Measurements from ENCODE around the gene UTP4. TPM values are rescaled to one million over a fixed set of nuclear protein-coding genes. Genes with fewer than 3 reads are reported as not detected.

The UTP4 gene
- total RNA-seq, 2 experiments from 2014 or later = 21.1 to 67.3 TPM

GRCh38 chr16:69084289-69084688, 48.2 kb upstream of the UTP4 start:
- Histone ChIP-seq H3K9me2 (ENCODE audit: insufficient read depth, low read length) (no peaks in the 10 kb centered on the region), H3K4me1 (ENCODE audit: insufficient read depth, low read length, poor library complexity, severe bottlenecking) (no peaks in the 10 kb centered on the region), H2AFZ (ENCODE audit: low read length) (no peak overlapping the region), H3K9me3 (ENCODE audit: low read length) (no peaks in the 10 kb centered on the region), H3K27ac (ENCODE audit: low read depth, low read length, poor library complexity, severe bottlenecking) (no peak overlapping the region), H3K79me2 (ENCODE audit: insufficient read depth, low read depth, low read length) (no peaks in the 10 kb centered on the region), H3K36me3 (ENCODE audit: insufficient read depth, low read length) (no peaks in the 10 kb centered on the region), H4K20me1 (ENCODE audit: insufficient read depth, low read length) (no peaks in the 10 kb centered on the region), H3K4me2 (ENCODE audit: low read length) (no peak overlapping the region), H3K4me3 (ENCODE audit: low read depth, low read length, poor library complexity, severe bottlenecking) (no peak overlapping the region)
- intact Hi-C loops (cut with micrococcal nuclease; ENCODE audit: unreplicated experiment) = no loop called here
- CTCF ChIA-PET (ENCODE audit: unreplicated experiment) = no interaction called here
- DNase-seq (ENCODE audit: low spot score) = no peak
- BruUV-seq (replicated peaks) = TSS peak; percentile 57
- no peak for TF ChIP-seq CTCF (conservative IDR thresholded peaks at IDR 0.05; ENCODE audit: low read length)
- TF ChIP-seq EZH2phosphoT487 (IDR thresholded peaks at IDR 0.05; ENCODE audit: borderline replicate concordance, low read depth, low read length) = no peak
- POLR2A ChIA-PET = no interaction called here

- no peaks in the 10 kb centered on the region for H3K36me3 ChIP-seq (ENCODE audit: insufficient read depth, low read length)
- no TSS peak for BruUV-seq (replicated peaks)
- intact Hi-C loops (cut with micrococcal nuclease; ENCODE audit: unreplicated experiment) = no loop called here
- H3K4me2 ChIP-seq (ENCODE audit: low read length) = no peak overlapping the region
- no peak overlapping the region for H3K4me3 ChIP-seq (ENCODE audit: low read depth, low read length, poor library complexity, severe bottlenecking)
- no peak for DNase-seq (ENCODE audit: low spot score)
- H3K9me2 ChIP-seq (ENCODE audit: insufficient read depth, low read length) = no peaks in the 10 kb centered on the region
- H3K79me2 ChIP-seq (ENCODE audit: insufficient read depth, low read depth, low read length) = no peaks in the 10 kb centered on the region
- H3K27ac ChIP-seq (ENCODE audit: low read depth, low read length, poor library complexity, severe bottlenecking) = no peak overlapping the region
- no peak overlapping the region for H2AFZ ChIP-seq (ENCODE audit: low read length)
- no peaks in the 10 kb centered on the region for H3K4me1 ChIP-seq (ENCODE audit: insufficient read depth, low read length, poor library complexity, severe bottlenecking)
- ChIA-PET POLR2A (interaction anchor here (0.7 kb wide), 1 partner anchor 225 kb away, joined by 3 read pairs; no protein-coding TSS in a partner anchor), CTCF (ENCODE audit: unreplicated experiment) (no interaction called here)
- no peak for TF ChIP-seq CTCF (conservative IDR thresholded peaks at IDR 0.05; ENCODE audit: low read length)
- no peak for TF ChIP-seq EZH2phosphoT487 (IDR thresholded peaks at IDR 0.05; ENCODE audit: borderline replicate concordance, low read depth, low read length)
- no peaks in the 10 kb centered on the region for H3K9me3 ChIP-seq (ENCODE audit: low read length)
- no peaks in the 10 kb centered on the region for H4K20me1 ChIP-seq (ENCODE audit: insufficient read depth, low read length)
These were observed 47.3 kb upstream of the UTP4 start for GRCh38 chr16:69085032-69085695.

- BruUV-seq (replicated peaks) = no TSS peak
- Histone ChIP-seq H3K79me2 (ENCODE audit: insufficient read depth, low read depth, low read length) (no peaks in the 10 kb centered on the region), H3K36me3 (ENCODE audit: insufficient read depth, low read length) (no peaks in the 10 kb centered on the region), H3K9me2 (ENCODE audit: insufficient read depth, low read length) (no peaks in the 10 kb centered on the region), H3K4me1 (ENCODE audit: insufficient read depth, low read length, poor library complexity, severe bottlenecking) (no peaks in the 10 kb centered on the region), H3K9me3 (ENCODE audit: low read length) (no peaks in the 10 kb centered on the region), H3K4me3 (ENCODE audit: low read depth, low read length, poor library complexity, severe bottlenecking) (no peak overlapping the region), H3K4me2 (ENCODE audit: low read length) (no peak overlapping the region), H2AFZ (ENCODE audit: low read length) (no peak overlapping the region), H4K20me1 (ENCODE audit: insufficient read depth, low read length) (no peaks in the 10 kb centered on the region), H3K27ac (ENCODE audit: low read depth, low read length, poor library complexity, severe bottlenecking) (no peak overlapping the region)
- TF ChIP-seq CTCF (conservative IDR thresholded peaks at IDR 0.05; ENCODE audit: low read length) (no peak), EZH2phosphoT487 (IDR thresholded peaks at IDR 0.05; ENCODE audit: borderline replicate concordance, low read depth, low read length) (no peak)
- ChIA-PET POLR2A (no interaction called here), CTCF (ENCODE audit: unreplicated experiment) (no interaction called here)
- intact Hi-C loops (cut with micrococcal nuclease; ENCODE audit: unreplicated experiment) = no loop called here
- DNase-seq (ENCODE audit: low spot score) = no peak
These were observed 45.3 kb upstream of the UTP4 start for GRCh38 chr16:69087161-69087581.

All from OCI-LY7 (cell line).